Tibial nerve (tissue), 4 donors: ENCODE results near the gene ANKDD1A. TPM values are rescaled to one million over a fixed set of nuclear protein-coding genes. Genes with fewer than 3 reads are reported as not detected.
A peak's percentile ranks its signal among the peaks of the same experiment; 100 is the strongest.

ENCODE experiments used
- DNase-seq, 2 donors: peaks; one replicate each; pipeline ENCODE4 v3.0.0-alpha.2; 2019; ENCODE audit warnings: low spot score in 2 of 2
- H3K27ac ChIP-seq, 4 donors: fragments of 200-600 bp; sonication (generic) in 3 of 4; one replicate each; pipeline ENCODE4 v1.5.1; 2017 to 2019; ENCODE audit warnings: mild to moderate bottlenecking in 1 of 4
- H3K27me3 ChIP-seq, 2 donors: fragments of 200-600 bp; sonication (generic) in 1 of 2; one replicate each; pipeline versions ENCODE4 v1.5.1 to v1.6.0; 2017 to 2019
- H3K36me3 ChIP-seq, 3 donors: fragments of 200-600 bp; sonication (generic); one replicate each; pipeline ENCODE4 v1.5.1; 2018 to 2019
- H3K4me1 ChIP-seq, 4 donors: fragments of 200-600 bp; sonication (generic) in 3 of 4; one replicate each; pipeline ENCODE4 v1.5.1; 2017 to 2019
- H3K4me3 ChIP-seq, 4 donors: fragments of 200-600 bp; sonication (generic) in 3 of 4; one replicate each; pipeline ENCODE4 v1.5.1; 2017 to 2019; ENCODE audit warnings: mild to moderate bottlenecking in 1 of 4, moderate library complexity in 1 of 4
- H3K9me3 ChIP-seq, 4 donors: fragments of 200-600 bp; sonication (generic) in 3 of 4; one replicate each; pipeline ENCODE4 v1.5.1; 2017 to 2019
- CTCF ChIP-seq, 5 experiments: fragments of 200-600 bp in 3 of 5; fragments of 450-650 bp in 2 of 5; sonication (generic) in 3 of 5; IDR thresholded peaks; one replicate each; pipeline ENCODE4 v1.5.1; 2016 to 2019; ENCODE audit warnings: antibody characterized with exemption in 5 of 5, mild to moderate bottlenecking in 3 of 5, moderate library complexity in 2 of 5
- EP300 ChIP-seq, 2 donors: sonication (generic); formaldehyde crosslinking; IDR thresholded peaks; one replicate each; pipeline ENCODE4 v1.6.1; 2017; ENCODE audit warnings: antibody characterized with exemption in 2 of 2, mild to moderate bottlenecking in 1 of 2
- POLR2A ChIP-seq, 2 donors: fragments of 450-650 bp; IDR thresholded peaks; one replicate each; pipeline ENCODE4 v1.6.1; 2017; ENCODE audit warnings: antibody characterized with exemption in 2 of 2, mild to moderate bottlenecking in 2 of 2, moderate library complexity in 2 of 2
- WGBS, 2 donors: methylation state at CpG; one replicate each; pipeline ENCODE4 v1.1.5; 2018; 5-methylcytosine and 5-hydroxymethylcytosine counted together
- total RNA-seq, 4 donors: library from RNA; depleted of rRNA; stranded (reverse); fragments of >200 nt; gene quantifications; one replicate each; pipeline ENCODE4 v1.1.0, GENCODE V29; 2016

ANKDD1A gene
- total RNA-seq, 4 donors from 2014 or later = 18.2 to 39.3 (median 26.3) TPM

GRCh38 chr15:64938192-64938591, 26.5 kb downstream of the ANKDD1A start:
- peaks cover 0 to 11% (median 0%) of the 10 kb centered on the region in 4 donors for H3K4me1 ChIP-seq
- WGBS, 2 donors = 63 to 69% methylated on average over 3 of the region's 3 CpGs
- no peak for DNase-seq

DNA sequence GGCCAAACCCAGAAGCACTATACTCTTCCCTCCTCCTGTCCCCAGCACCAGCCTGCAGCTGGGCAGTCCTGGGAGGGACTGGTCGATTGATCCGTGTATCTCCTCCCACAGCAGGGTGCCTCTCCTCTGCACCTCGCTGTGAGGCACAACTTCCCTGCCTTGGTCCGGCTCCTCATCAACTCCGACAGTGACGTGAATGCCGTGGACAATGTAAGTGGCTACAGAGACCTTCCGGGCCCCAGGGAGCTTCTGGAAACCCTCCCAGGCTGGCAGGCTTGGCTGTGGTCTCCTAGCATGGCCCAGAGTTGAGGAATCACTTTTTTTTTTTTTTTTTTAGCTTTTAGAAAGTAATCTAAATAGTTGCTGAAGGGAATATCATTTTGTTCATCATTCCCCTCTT, 30.7 kb downstream of the ANKDD1A start:
- TF ChIP-seq EP300 (IDR thresholded peaks at IDR 0.05) (no peak), CTCF (IDR thresholded peaks at IDR 0.05) (no peak), POLR2A (IDR thresholded peaks at IDR 0.05) (no peak)
- no peaks in the 10 kb centered on the region for H3K27me3 ChIP-seq
- peaks cover 0 to 17% (median 0%) of the 10 kb centered on the region in 3 donors for H3K36me3 ChIP-seq
- H3K4me1 ChIP-seq = peaks cover 0 to 11% (median 0%) of the 10 kb centered on the region in 4 donors
- H3K27ac ChIP-seq = no peak overlapping the region
- peak in 1 of 2 donors; percentile 1 for DNase-seq
- no peaks in the 10 kb centered on the region for H3K9me3 ChIP-seq
- H3K4me3 ChIP-seq = no peak overlapping the region
- WGBS, 2 donors = 72 to 78% methylated on average over 8 of the region's 8 CpGs

More at GRCh38 chr15:64938192-64938591, 26.5 kb downstream of the ANKDD1A start:
- no peaks in the 10 kb centered on the region for H3K27me3 ChIP-seq
- H3K27ac ChIP-seq = no peak overlapping the region
- H3K4me3 ChIP-seq = no peak overlapping the region
- TF ChIP-seq EP300 (IDR thresholded peaks at IDR 0.05) = peak in 1 of 2 donors; percentile 74
- TF ChIP-seq POLR2A (IDR thresholded peaks at IDR 0.05) = no peak
- peaks cover 0 to 28% (median 0%) of the 10 kb centered on the region in 3 donors for H3K36me3 ChIP-seq
- no peaks in the 10 kb centered on the region for H3K9me3 ChIP-seq

- TF ChIP-seq EP300 (IDR thresholded peaks at IDR 0.05) (no peak), POLR2A (IDR thresholded peaks at IDR 0.05) (no peak), CTCF (IDR thresholded peaks at IDR 0.05) (no peak)
- 86 to 88% methylated on average over 6 of the region's 6 CpGs for WGBS, 2 donors
- H3K27ac ChIP-seq = no peak overlapping the region
Measured at GRCh38 chr15:64943512-64944225, 32.0 kb downstream of the ANKDD1A start.

DNA sequence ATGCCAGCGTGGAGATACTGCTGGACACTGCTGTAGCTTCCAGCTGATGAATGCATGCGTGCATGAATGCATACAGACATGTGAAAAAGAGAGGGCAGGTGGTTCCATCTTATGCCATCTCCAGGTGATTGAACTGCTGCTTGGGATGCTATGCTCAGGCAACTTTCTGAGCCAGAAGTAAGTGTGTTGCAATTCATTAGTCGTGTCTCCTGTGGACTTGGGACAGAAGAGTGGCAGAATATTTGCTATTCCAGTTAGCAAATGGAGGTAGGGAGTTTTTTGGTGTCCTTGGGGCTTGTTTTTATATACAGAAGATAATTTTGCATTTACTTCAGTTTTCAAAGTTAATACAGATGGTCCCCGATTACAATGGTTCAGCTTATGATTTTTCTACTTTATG, 33.3 kb downstream of the ANKDD1A start:
- Histone ChIP-seq H3K27ac (no peak overlapping the region), H3K4me3 (no peak overlapping the region), H3K9me3 (no peaks in the 10 kb centered on the region), H3K4me1 (no peaks in the 10 kb centered on the region), H3K36me3 (peaks cover 0 to 31% (median 0%) of the 10 kb centered on the region in 3 donors), H3K27me3 (no peaks in the 10 kb centered on the region)
- TF ChIP-seq POLR2A (IDR thresholded peaks at IDR 0.05) = no peak
- DNase-seq = no peak
- WGBS, 2 donors = 75 to 87% methylated on average over 4 of the region's 4 CpGs

More at GRCh38 chr15:64943512-64944225, 32.0 kb downstream of the ANKDD1A start:
- H3K4me3 ChIP-seq = no peak overlapping the region
- no peaks in the 10 kb centered on the region for H3K4me1 ChIP-seq
- H3K27me3 ChIP-seq = no peaks in the 10 kb centered on the region
- no peaks in the 10 kb centered on the region for H3K9me3 ChIP-seq
- peaks cover 0 to 20% (median 0%) of the 10 kb centered on the region in 3 donors for H3K36me3 ChIP-seq
- peak in 1 of 2 donors; percentile 2 for DNase-seq

DNA sequence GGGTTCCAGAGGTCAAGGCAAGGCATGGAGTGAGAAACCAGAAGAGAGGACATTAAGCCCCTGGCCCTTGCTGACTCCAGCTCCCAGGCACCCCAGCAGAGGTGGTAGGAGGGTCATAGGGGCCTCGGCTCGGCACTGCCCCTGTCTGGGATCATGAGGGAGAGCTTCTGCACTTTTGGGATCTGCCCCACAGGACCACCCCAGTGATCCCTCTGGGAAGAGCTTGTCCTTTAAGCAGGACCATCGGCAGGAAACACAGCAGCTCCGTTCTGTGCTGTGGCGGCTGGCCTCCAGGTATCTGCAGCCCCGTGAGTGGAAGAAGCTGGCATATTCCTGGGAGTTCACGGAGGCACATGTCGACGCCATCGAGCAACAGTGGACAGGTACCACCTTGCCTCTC, 35.5 kb downstream of the ANKDD1A start:
- H3K36me3 ChIP-seq = peaks cover 0 to 34% (median 0%) of the 10 kb centered on the region in 3 donors
- H3K9me3 ChIP-seq = no peaks in the 10 kb centered on the region
- DNase-seq = no peak
- no peak overlapping the region for H3K4me3 ChIP-seq
- TF ChIP-seq CTCF (IDR thresholded peaks at IDR 0.05) (no peak), POLR2A (IDR thresholded peaks at IDR 0.05) (no peak), EP300 (IDR thresholded peaks at IDR 0.05) (no peak)
- H3K27me3 ChIP-seq = no peaks in the 10 kb centered on the region
- 80 to 91% methylated on average over 7 to 10 of the region's 10 CpGs for WGBS, 2 donors
- H3K4me1 ChIP-seq = no peaks in the 10 kb centered on the region
- H3K27ac ChIP-seq = no peak overlapping the region

- 47 to 67% methylated on average over 9 of the region's 9 CpGs for WGBS, 2 donors
- no peak overlapping the region for H3K27ac ChIP-seq
- H3K27me3 ChIP-seq = no peaks in the 10 kb centered on the region
- no peaks in the 10 kb centered on the region for H3K9me3 ChIP-seq
- no peak for DNase-seq
- H3K36me3 ChIP-seq = peaks cover 0 to 32% (median 0%) of the 10 kb centered on the region in 3 donors
- no peak for TF ChIP-seq CTCF (IDR thresholded peaks at IDR 0.05)
- TF ChIP-seq EP300 (IDR thresholded peaks at IDR 0.05) = no peak
- no peak overlapping the region for H3K4me3 ChIP-seq
- H3K4me1 ChIP-seq = no peaks in the 10 kb centered on the region
Measured at GRCh38 chr15:64948916-64949315, 37.2 kb downstream of the ANKDD1A start.
